A549 (cell line): ENCODE data around the gene WIZ. TPM values are rescaled to one million over a fixed set of nuclear protein-coding genes. Genes with fewer than 3 reads are reported as not detected.
"Not testable (repeated sequence)": the region's sequence is repeated elsewhere in the genome, so short reads cannot be mapped to it uniquely, and the experiment has no call there.

Experiments
- ATAC-seq, 2 experiments: fragments of 200-7000 bp in 1 of 2; fragments of >200 bp in 1 of 2; cut with Nextera tagmentation in 1 of 2; cut with Tn5 transposase in 1 of 2; 3 replicates each; pipeline versions ENCODE4 v1.8.0 to v1.9.1; 2018 to 2020; ENCODE audit warnings: mild to moderate bottlenecking in 1 of 2, moderate library complexity in 1 of 2
- CTCF ChIA-PET: fragments of 300-600 bp; sonication (Branson Sonifier 250); formaldehyde crosslinking; extraction: SDS; loops from one replicate; lab custom pipeline; 2021; ENCODE audit warnings: antibody characterized with exemption, inconsistent platforms; lab: Yijun Ruan, JAX
- POLR2A ChIA-PET: fragments of 350-600 bp; formaldehyde crosslinking; extraction: SDS; loops from one replicate; lab custom pipeline; 2021; ENCODE audit warnings: antibody characterized with exemption, inconsistent platforms; lab: Yijun Ruan, JAX
- DNase-seq, 2 experiments: peaks; one replicate each; pipeline versions ENCODE4 v3.0.0 to v3.0.0-alpha.2; 2011 to 2016; ENCODE audit warnings: low read depth in 1 of 2, low spot score in 1 of 2
- FAIRE-seq: peaks from 2 replicates; lab custom pipeline; 2011; peaks lifted over from hg19 to GRCh38; lab: Jason Lieb, UNC
- H3K27ac ChIP-seq, 2 experiments: fragments of >200 bp; sonication (Bioruptor Twin); formaldehyde crosslinking; 3 replicates each; pipeline ENCODE4 v1.5.1; 2016 to 2017
- H3K4me1 ChIP-seq: fragments of >200 bp; sonication (Bioruptor Twin); formaldehyde crosslinking; 3 replicates; pipeline ENCODE4 v1.6.1; 2016
- H3K4me2 ChIP-seq: fragments of >200 bp; sonication (Bioruptor Twin); formaldehyde crosslinking; 3 replicates; pipeline ENCODE4 v1.6.1; 2016
- H3K4me3 ChIP-seq: fragments of >200 bp; sonication (Bioruptor Twin); formaldehyde crosslinking; 3 replicates; pipeline ENCODE4 v1.5.1; 2016
- H3K9me3 ChIP-seq: fragments of >200 bp; sonication (Bioruptor Twin); formaldehyde crosslinking; 3 replicates; pipeline ENCODE4 v1.6.1; 2016
- BCL3 ChIP-seq: fragments of >200 bp; sonication (Bioruptor Twin); formaldehyde crosslinking; IDR thresholded peaks from 3 replicates; pipeline ENCODE4 v1.6.1; 2016
- CBX8 ChIP-seq: fragments of 200-600 bp; sonication (generic); IDR thresholded peaks from 2 replicates; pipeline ENCODE4 v1.6.1; 2016
- CEBPB ChIP-seq, 2 experiments: fragments of >200 bp in 1 of 2; sonication (Bioruptor Twin) in 1 of 2; formaldehyde crosslinking in 1 of 2; IDR thresholded peaks; 2 replicates each; pipeline ENCODE4 v1.6.1; 2012 to 2016
- EHMT2 ChIP-seq: fragments of 200-600 bp; sonication (generic); IDR thresholded peaks from 2 replicates; pipeline ENCODE4 v1.6.1; 2016; ENCODE audit warnings: antibody characterized with exemption, low read depth, mild to moderate bottlenecking, moderate library complexity
- ESRRA ChIP-seq: fragments of 150-350 bp; IDR thresholded peaks from 2 replicates; pipeline ENCODE4 v1.6.1; 2014; ENCODE audit warnings: mild to moderate bottlenecking, low read length, borderline replicate concordance
- HDAC2 ChIP-seq: fragments of 200-600 bp; sonication (generic); IDR thresholded peaks from 2 replicates; pipeline ENCODE4 v1.6.1; 2016
- HEYL ChIP-seq: fragments of 250-450 bp; sonication (Bioruptor Pico); IDR thresholded peaks from 2 replicates; pipeline ENCODE4 v1.8.0; 2021; ENCODE audit warnings: mild to moderate bottlenecking, moderate library complexity
- HOXB5 ChIP-seq: fragments of 250-450 bp; sonication (Bioruptor Pico); IDR thresholded peaks from 2 replicates; pipeline ENCODE4 v1.5.0; 2020; ENCODE audit warnings: mild to moderate bottlenecking, moderate library complexity
- JUN ChIP-seq, 2 experiments: fragments of >200 bp; sonication (Bioruptor Twin); formaldehyde crosslinking; IDR thresholded peaks; 2 replicates in 1 of 2; 3 replicates in 1 of 2; pipeline ENCODE4 v1.6.1; 2016 to 2017
- MAFK ChIP-seq: fragments of 450-650 bp; IDR thresholded peaks from 2 replicates; pipeline ENCODE4 v1.6.1; 2014; ENCODE audit not compliant: partially characterized antibody
- MAZ ChIP-seq: fragments of 150-350 bp; IDR thresholded peaks from 2 replicates; pipeline ENCODE4 v1.6.1; 2014; ENCODE audit warnings: antibody characterized with exemption, low read depth, low read length, borderline replicate concordance
- NPAS2 ChIP-seq: fragments of 250-450 bp; sonication (Bioruptor Pico); IDR thresholded peaks from 2 replicates; pipeline ENCODE4 v1.8.0; 2022; ENCODE audit warnings: mild to moderate bottlenecking, moderate library complexity, borderline replicate concordance
- PBX3 ChIP-seq: IDR thresholded peaks from 2 replicates; pipeline ENCODE4 v1.6.1; 2012
- RCOR1 ChIP-seq: fragments of 150-350 bp; IDR thresholded peaks from 2 replicates; pipeline ENCODE4 v1.6.1; 2014; ENCODE audit warnings: antibody characterized with exemption, low read length, low read depth
- WGBS: methylation state at CpG from one replicate; pipeline ENCODE4 v1.1.6; 2017; ENCODE audit errors: missing lambda C conversion rate; 5-methylcytosine and 5-hydroxymethylcytosine counted together
- polyA plus RNA-seq, 4 experiments: library from polyadenylated mRNA; depleted of rRNA in 3 of 4; stranded (reverse); fragments of >200 nt; fragmentation: RNase III in 1 of 4; extraction: RNeasy Plus Mini Kit Qiagen cat#74134 plus additional on column Dnase treatment in 1 of 4; gene quantifications; 2 replicates in 3 of 4; 3 replicates in 1 of 4; pipeline ENCODE4 v1.2.3, GENCODE V29; 2011 to 2017
- TF ChIP-seq, protein P1 (sequence below): fragments of 200-600 bp; sonication (generic); IDR thresholded peaks from 2 replicates; pipeline ENCODE4 v1.6.1; 2016; ENCODE audit warnings: antibody characterized with exemption, mild to moderate bottlenecking, moderate library complexity

The WIZ gene
- polyA plus RNA-seq, 2 of the 4 experiments (the other 2 are of a cell fraction) = 3.7 to 15.1 TPM

DNA sequence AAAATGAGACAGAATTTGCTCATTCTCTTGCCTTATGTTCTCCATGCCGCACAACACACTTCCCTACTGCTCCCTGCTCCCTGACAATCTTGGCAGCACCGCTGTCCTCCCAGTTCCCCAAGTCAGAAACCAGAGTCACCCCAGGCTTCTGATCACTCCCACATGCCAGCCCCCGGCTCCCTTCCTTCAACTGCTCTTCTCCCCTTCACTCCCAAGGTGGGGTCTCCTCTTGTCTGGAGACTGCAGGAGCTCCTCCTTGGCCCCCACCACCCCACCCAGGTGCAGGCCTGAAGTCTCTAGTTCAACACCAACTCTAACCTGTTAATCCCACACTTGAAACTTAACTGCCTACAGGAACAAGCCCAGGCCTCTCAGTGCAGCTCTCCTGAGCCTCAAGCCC, 53.3 kb downstream of the WIZ start:
- FAIRE-seq (no peak), DNase-seq (no peak), ATAC-seq (no peak)
- peaks cover 8% of the 10 kb centered on the region; the same call in 1 of the 3 replicates for H3K4me1 ChIP-seq
- H3K4me3 ChIP-seq = no peak overlapping the region
- POLR2A ChIA-PET = no interaction called here
- H3K27ac ChIP-seq = no peak overlapping the region
- WGBS = 92% methylated on average over 3 of the region's 3 CpGs
- no peak overlapping the region for H3K4me2 ChIP-seq
- TF ChIP-seq RCOR1 (no peak), PBX3 (no peak), MAFK (no peak)
- TF ChIP-seq, all 56 proteins: peak for 0
- H3K9me3 ChIP-seq = no peaks in the 10 kb centered on the region
- CTCF ChIA-PET = interaction anchor here (1.2 kb wide), 1 partner anchor 17 kb away, joined by 3 read pairs; the partner anchor contains the start of gene AKAP8

DNA sequence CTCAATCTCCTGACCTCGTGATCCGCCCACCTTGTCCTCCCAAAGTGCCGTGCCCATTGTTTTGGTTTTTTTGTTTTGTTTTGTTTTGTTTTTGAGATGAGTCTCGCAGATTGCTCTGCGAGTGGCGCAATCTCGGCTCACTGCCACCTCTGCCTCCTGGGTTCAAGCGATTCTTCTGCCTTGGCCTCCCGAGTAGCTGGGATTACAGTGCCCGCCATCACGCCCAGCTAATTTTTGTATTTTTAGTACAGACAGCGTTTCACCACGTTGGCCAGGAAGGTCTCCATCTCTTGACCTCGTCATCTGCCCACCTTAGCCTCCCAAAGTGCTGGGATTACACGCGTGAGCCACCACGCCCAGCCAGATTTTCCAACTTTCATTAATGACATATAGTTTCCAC, 54.5 kb downstream of the WIZ start:
- DNase-seq, H3K4me3 ChIP-seq, H3K4me2 ChIP-seq, H3K27ac ChIP-seq, H3K4me1 ChIP-seq, FAIRE-seq, H3K9me3 ChIP-seq, ATAC-seq: not testable (repeated sequence)
- ChIA-PET CTCF (interaction anchor here (1.2 kb wide), 1 partner anchor 15 kb away, joined by 3 read pairs; the partner anchor contains the start of gene AKAP8), POLR2A (interaction anchor here (0.7 kb wide), 1 partner anchor 14 kb away, joined by 3 read pairs; no protein-coding TSS in a partner anchor)
- 97% methylated on average over 17 of the region's 17 CpGs for WGBS

DNA sequence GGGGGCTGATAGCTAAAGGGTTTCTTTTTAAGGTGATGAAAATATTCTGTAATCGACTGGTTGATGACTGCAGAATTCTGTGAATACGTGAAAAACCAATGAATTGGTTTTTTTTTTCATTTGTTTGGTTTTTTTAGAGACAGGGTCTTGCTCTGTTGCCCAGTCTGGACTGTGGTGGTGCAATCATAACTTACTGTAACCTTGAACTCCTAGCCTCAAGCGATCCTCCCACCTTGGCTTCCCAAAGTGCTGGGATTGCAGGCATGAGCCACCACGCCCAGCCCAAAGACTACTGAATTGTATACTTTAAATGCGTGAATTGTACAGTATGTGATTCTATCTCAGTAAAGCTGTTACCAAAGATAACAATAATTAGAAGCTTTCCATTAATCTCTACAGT, 55.3 kb downstream of the WIZ start:
- POLR2A ChIA-PET = no interaction called here
- 96% methylated on average over 5 of the region's 5 CpGs for WGBS
- Histone ChIP-seq H3K4me1 (peaks cover 8% of the 10 kb centered on the region; the same call in 1 of the 3 replicates), H3K27ac (no peak overlapping the region), H3K4me3 (no peak overlapping the region), H3K9me3 (no peaks in the 10 kb centered on the region), H3K4me2 (no peak overlapping the region)
- no peak for TF ChIP-seq CEBPB (IDR thresholded peaks at IDR 0.05)
- TF ChIP-seq BCL3 = no peak
- no peak for TF ChIP-seq HEYL (CRISPR knock-in tag)
- no peak for TF ChIP-seq HOXB5 (CRISPR knock-in tag)
- TF ChIP-seq EHMT2 = no peak
- no peak for TF ChIP-seq MAFK
- no peak for TF ChIP-seq CBX8
- no peak for TF ChIP-seq NPAS2 (CRISPR knock-in tag)
- no peak for ATAC-seq
- DNase-seq = no peak
- CTCF ChIA-PET = no interaction called here
- no peak for FAIRE-seq

DNA sequence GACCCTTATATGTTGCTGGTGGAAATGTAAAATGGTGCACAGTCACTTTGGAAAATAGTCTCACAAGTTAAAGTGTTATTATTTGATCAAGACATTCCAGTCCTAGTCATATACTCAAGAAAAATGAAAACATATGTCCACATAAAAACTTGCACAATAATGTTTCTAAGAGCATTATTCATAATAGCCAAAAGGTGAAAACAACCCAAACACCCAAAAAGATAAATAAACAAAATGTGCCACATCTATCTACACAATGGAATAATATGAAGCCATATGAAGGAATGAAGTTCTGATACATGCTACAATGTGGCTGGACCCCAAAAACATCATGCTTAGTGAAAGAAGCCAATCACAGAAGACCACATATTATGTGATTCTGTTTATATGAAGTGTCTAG, 55.8 kb downstream of the WIZ start:
- no peak overlapping the region for H3K4me3 ChIP-seq
- H3K27ac ChIP-seq = no peak overlapping the region
- FAIRE-seq (no peak), ATAC-seq (no peak), DNase-seq (no peak)
- H3K4me2 ChIP-seq = no peak overlapping the region
- TF ChIP-seq ESRRA = no peak
- no peak for TF ChIP-seq JUN (IDR thresholded peaks at IDR 0.05)
- TF ChIP-seq MAZ = no peak
- TF ChIP-seq HDAC2 = no peak
- TF ChIP-seq, protein P1, sequence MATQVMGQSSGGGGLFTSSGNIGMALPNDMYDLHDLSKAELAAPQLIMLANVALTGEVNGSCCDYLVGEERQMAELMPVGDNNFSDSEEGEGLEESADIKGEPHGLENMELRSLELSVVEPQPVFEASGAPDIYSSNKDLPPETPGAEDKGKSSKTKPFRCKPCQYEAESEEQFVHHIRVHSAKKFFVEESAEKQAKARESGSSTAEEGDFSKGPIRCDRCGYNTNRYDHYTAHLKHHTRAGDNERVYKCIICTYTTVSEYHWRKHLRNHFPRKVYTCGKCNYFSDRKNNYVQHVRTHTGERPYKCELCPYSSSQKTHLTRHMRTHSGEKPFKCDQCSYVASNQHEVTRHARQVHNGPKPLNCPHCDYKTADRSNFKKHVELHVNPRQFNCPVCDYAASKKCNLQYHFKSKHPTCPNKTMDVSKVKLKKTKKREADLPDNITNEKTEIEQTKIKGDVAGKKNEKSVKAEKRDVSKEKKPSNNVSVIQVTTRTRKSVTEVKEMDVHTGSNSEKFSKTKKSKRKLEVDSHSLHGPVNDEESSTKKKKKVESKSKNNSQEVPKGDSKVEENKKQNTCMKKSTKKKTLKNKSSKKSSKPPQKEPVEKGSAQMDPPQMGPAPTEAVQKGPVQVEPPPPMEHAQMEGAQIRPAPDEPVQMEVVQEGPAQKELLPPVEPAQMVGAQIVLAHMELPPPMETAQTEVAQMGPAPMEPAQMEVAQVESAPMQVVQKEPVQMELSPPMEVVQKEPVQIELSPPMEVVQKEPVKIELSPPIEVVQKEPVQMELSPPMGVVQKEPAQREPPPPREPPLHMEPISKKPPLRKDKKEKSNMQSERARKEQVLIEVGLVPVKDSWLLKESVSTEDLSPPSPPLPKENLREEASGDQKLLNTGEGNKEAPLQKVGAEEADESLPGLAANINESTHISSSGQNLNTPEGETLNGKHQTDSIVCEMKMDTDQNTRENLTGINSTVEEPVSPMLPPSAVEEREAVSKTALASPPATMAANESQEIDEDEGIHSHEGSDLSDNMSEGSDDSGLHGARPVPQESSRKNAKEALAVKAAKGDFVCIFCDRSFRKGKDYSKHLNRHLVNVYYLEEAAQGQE = no peak
- CTCF ChIA-PET = no interaction called here
- H3K4me1 ChIP-seq = peaks cover 8% of the 10 kb centered on the region; the same call in 1 of the 3 replicates
- no peaks in the 10 kb centered on the region for H3K9me3 ChIP-seq
- POLR2A ChIA-PET = no interaction called here
